IMR-90 (cell line): ENCODE data around the gene PAM16. TPM values are rescaled to one million over a fixed set of nuclear protein-coding genes. Genes with fewer than 3 reads are reported as not detected.

Experiments
- ATAC-seq: fragments of 200-7000 bp; cut with Tn5 transposase; 2 replicates; pipeline ENCODE4 v1.9.1; 2020; ENCODE audit warnings: low read depth, mild to moderate bottlenecking, moderate library complexity
- BruUV-seq: library from RNA; stranded (reverse); fragments of 400-500 nt; replicated peaks from 2 replicates; lab custom pipeline; 2021; lab: Mats Ljungman, UMichigan
- CTCF ChIA-PET: fragments of 300-600 bp; formaldehyde crosslinking; extraction: SDS; loops from one replicate; lab custom pipeline; 2021; ENCODE audit warnings: antibody characterized with exemption; lab: Yijun Ruan, JAX
- POLR2A ChIA-PET: fragments of 300-600 bp; sonication (Branson Sonifier 250); formaldehyde crosslinking; loops from one replicate; lab custom pipeline; 2022; ENCODE audit warnings: antibody characterized with exemption; ENCODE audit not compliant: unreplicated experiment; lab: Charles Lee
- DNase-seq: peaks from one replicate; pipeline ENCODE4 v3.0.0; 2013
- H2AFZ ChIP-seq: replicated peaks from 2 replicates; pipeline ENCODE3; 2013; ENCODE audit warnings: low read length, mild to moderate bottlenecking; ENCODE audit not compliant: poor library complexity
- H2AK5ac ChIP-seq: 2 replicates; pipeline ENCODE4 v1.6.1; 2013; ENCODE audit warnings: low read depth, low read length, inconsistent platforms
- H2AK9ac ChIP-seq: replicated peaks from 2 replicates; pipeline ENCODE3; 2013; ENCODE audit warnings: mild to moderate bottlenecking, low read depth, low read length, moderate library complexity; ENCODE audit not compliant: poor library complexity
- H2BK120ac ChIP-seq: 2 replicates; pipeline ENCODE4 v1.6.1; 2013; ENCODE audit warnings: low read depth, low read length, inconsistent platforms
- H2BK15ac ChIP-seq: 3 replicates; pipeline ENCODE4 v1.6.1; 2013; ENCODE audit warnings: low read depth, low read length, inconsistent platforms
- H2BK20ac ChIP-seq: 2 replicates; pipeline ENCODE4 v1.6.1; 2013; ENCODE audit warnings: low read depth, mild to moderate bottlenecking, inconsistent platforms, low read length, moderate library complexity
- H2BK5ac ChIP-seq: 2 replicates; pipeline ENCODE4 v1.6.1; 2013; ENCODE audit warnings: mild to moderate bottlenecking, low read depth, low read length, inconsistent platforms; ENCODE audit not compliant: poor library complexity, severe bottlenecking
- H3K14ac ChIP-seq: replicated peaks from 2 replicates; pipeline ENCODE4 v1.6.1; 2013; ENCODE audit warnings: low read depth, low read length, inconsistent platforms
- H3K18ac ChIP-seq: 2 replicates; pipeline ENCODE4 v1.6.1; 2013; ENCODE audit warnings: low read depth, low read length, control low read depth
- H3K23ac ChIP-seq: 2 replicates; pipeline ENCODE4 v1.6.1; 2013; ENCODE audit warnings: low read depth, low read length, inconsistent platforms
- H3K27ac ChIP-seq: 2 replicates; pipeline ENCODE4 v1.5.1; 2013; ENCODE audit warnings: mild to moderate bottlenecking, control low read depth, low read length; ENCODE audit not compliant: insufficient read depth
- H3K27me3 ChIP-seq: 2 replicates; pipeline ENCODE4 v1.6.1; 2013; ENCODE audit warnings: low read length; ENCODE audit not compliant: control insufficient read depth, insufficient read depth
- H3K36me3 ChIP-seq: 2 replicates; pipeline ENCODE4 v1.6.1; 2013; ENCODE audit warnings: low read length, mixed read lengths; ENCODE audit not compliant: control insufficient read depth, insufficient read depth
- H3K4ac ChIP-seq: 2 replicates; pipeline ENCODE4 v1.6.1; 2013; ENCODE audit warnings: low read depth, low read length, inconsistent platforms
- H3K4me1 ChIP-seq: 2 replicates; pipeline ENCODE4 v1.6.1; 2013; ENCODE audit warnings: low read length, mixed read lengths; ENCODE audit not compliant: control insufficient read depth, insufficient read depth
- H3K4me2 ChIP-seq: 2 replicates; pipeline ENCODE4 v1.6.1; 2013; ENCODE audit warnings: low read depth, mild to moderate bottlenecking, control low read depth, low read length, moderate library complexity
- H3K4me3 ChIP-seq: 2 replicates; pipeline ENCODE4 v1.5.1; 2013; ENCODE audit warnings: low read depth, mild to moderate bottlenecking, control low read depth, low read length, moderate library complexity; ENCODE audit not compliant: insufficient read depth
- H3K56ac ChIP-seq: 2 replicates; pipeline ENCODE4 v1.6.1; 2013; ENCODE audit warnings: low read length, inconsistent platforms; ENCODE audit not compliant: insufficient read depth; ENCODE audit errors: extremely low read depth
- H3K79me1 ChIP-seq, 2 experiments: 2 replicates each; pipeline ENCODE4 v1.6.1; 2013; ENCODE audit warnings: low read length in 2 of 2, inconsistent platforms in 1 of 2, low read depth in 1 of 2
- H3K9ac ChIP-seq: 2 replicates; pipeline ENCODE4 v1.6.1; 2013; ENCODE audit warnings: low read depth, low read length, control low read depth
- H3K9me1 ChIP-seq: 2 replicates; pipeline ENCODE4 v1.6.1; 2013; ENCODE audit warnings: low read length, inconsistent platforms; ENCODE audit not compliant: insufficient read depth
- H3K9me3 ChIP-seq: 2 replicates; pipeline ENCODE4 v1.6.1; 2013; ENCODE audit warnings: low read length; ENCODE audit not compliant: control insufficient read depth, insufficient read depth
- H4K20me1 ChIP-seq: 2 replicates; pipeline ENCODE4 v1.6.1; 2013; ENCODE audit warnings: low read length, inconsistent platforms; ENCODE audit not compliant: insufficient read depth
- H4K5ac ChIP-seq: 2 replicates; pipeline ENCODE4 v1.6.1; 2013; ENCODE audit warnings: mild to moderate bottlenecking, low read depth, low read length, control low read depth
- H4K8ac ChIP-seq, 2 experiments: 2 replicates each; pipeline ENCODE4 v1.6.1; 2013; ENCODE audit warnings: low read depth in 2 of 2, low read length in 2 of 2, control low read depth in 1 of 2, inconsistent platforms in 1 of 2
- H4K91ac ChIP-seq: 2 replicates; pipeline ENCODE4 v1.6.1; 2013; ENCODE audit warnings: low read depth, low read length, inconsistent platforms; ENCODE audit not compliant: insufficient read depth
- BHLHE40 ChIP-seq: fragments of 150-350 bp; IDR thresholded peaks from 2 replicates; pipeline ENCODE4 v1.6.1; 2016; ENCODE audit warnings: mild to moderate bottlenecking, low read depth, low read length
- ELK1 ChIP-seq: fragments of 150-350 bp; IDR thresholded peaks from 2 replicates; pipeline ENCODE4 v1.6.1; 2016; ENCODE audit warnings: low read depth, mild to moderate bottlenecking, low read length, moderate library complexity, borderline replicate concordance
- FOS ChIP-seq: fragments of 150-350 bp; IDR thresholded peaks from 2 replicates; pipeline ENCODE4 v1.6.1; 2016; ENCODE audit warnings: low read depth, low read length
- MAZ ChIP-seq: IDR thresholded peaks from 2 replicates; pipeline ENCODE4 v1.6.1; 2012; ENCODE audit warnings: low read depth, mild to moderate bottlenecking, low read length, improper control_type of control experiment, moderate library complexity, borderline replicate concordance
- MXI1 ChIP-seq: IDR thresholded peaks from 2 replicates; pipeline ENCODE4 v1.6.1; 2012; ENCODE audit warnings: low read depth, mild to moderate bottlenecking, low read length, moderate library complexity, borderline replicate concordance
- RCOR1 ChIP-seq: IDR thresholded peaks from 2 replicates; pipeline ENCODE4 v1.6.1; 2012; ENCODE audit warnings: mild to moderate bottlenecking, low read length, improper control_type of control experiment; ENCODE audit not compliant: insufficient replicate concordance
- RFX5 ChIP-seq: IDR thresholded peaks from 2 replicates; pipeline ENCODE4 v1.8.0; 2012; ENCODE audit warnings: low read depth, mild to moderate bottlenecking, low read length, moderate library complexity
- USF2 ChIP-seq: fragments of 150-350 bp; IDR thresholded peaks from 2 replicates; pipeline ENCODE4 v1.6.1; 2017; ENCODE audit warnings: mild to moderate bottlenecking, antibody characterized with exemption, low read length, low read depth
- WGBS, 2 experiments: methylation state at CpG; one replicate each; pipeline versions ENCODE4 v1.1.5 to v1.1.7; 2013; ENCODE audit warnings: missing lambda C conversion rate in 2 of 2; ENCODE audit not compliant: insufficient read length in 1 of 2; ENCODE audit errors: extremely low coverage in 2 of 2; 5-methylcytosine and 5-hydroxymethylcytosine counted together
- dilution Hi-C: fragments of 300-500 bp; cut with HindIII; formaldehyde crosslinking; loops from one replicate; pipeline ENCODE4 v1.14.3; 2018; ENCODE audit warnings: low sequenced_read_pairs; ENCODE audit not compliant: unreplicated experiment
- in situ Hi-C: fragments of 300-500 bp; cut with MboI; formaldehyde crosslinking; loops from 3 replicates; pipeline ENCODE4 v1.14.3; 2019; ENCODE audit warnings: low sequenced_read_pairs, inconsistent platforms, mixed read lengths
- intact Hi-C: fragments of 100-400 bp; cut with micrococcal nuclease; formaldehyde crosslinking; loops from 2 replicates; pipeline ENCODE4 v1.10.0; 2022
- polyA plus RNA-seq, 3 experiments: library from polyadenylated mRNA; depleted of rRNA; stranded (reverse); fragments of >200 nt; gene quantifications; 2 replicates each; pipeline ENCODE4 v1.2.3, GENCODE V29; 2012; ENCODE audit warnings: low replicate concordance in 1 of 3
- total RNA-seq: library from RNA; depleted of rRNA; stranded (reverse); fragments of >200 nt; gene quantifications from 2 replicates; pipeline ENCODE4 v1.2.3, GENCODE V29; 2012

Gene PAM16
- total and polyA plus RNA-seq, 2 of the 4 experiments (the other 2 are of a cell fraction) = 17.9 to 48.4 TPM

GRCh38 chr16:4307215-4308037 lies 43.7 kb downstream of the PAM16 start:
- peak overlapping the region; percentile 99 for H4K91ac ChIP-seq
- no peaks in the 10 kb centered on the region for H3K27me3 ChIP-seq
- H2AK9ac ChIP-seq = peak overlapping the region; percentile 100
- CTCF ChIA-PET = interaction anchor here (1.1 kb wide), 1 partner anchor 23 kb away, joined by 8 read pairs; no protein-coding TSS in a partner anchor
- peak overlapping the region; percentile 77 for H2BK20ac ChIP-seq
- H3K27ac ChIP-seq = peak overlapping the region; percentile 87
- H3K79me1 ChIP-seq = peaks cover 9 to 32% of the 10 kb centered on the region in 2 experiments; a peak in 3 of 4 replicates
- H2AFZ ChIP-seq = peak overlapping the region; percentile 96
- H3K18ac ChIP-seq = peak overlapping the region; percentile 84
- peak overlapping the region; percentile 94 for H2BK120ac ChIP-seq
- H3K9me3 ChIP-seq = no peaks in the 10 kb centered on the region
- 9% methylated on average over 23 of the region's 68 CpGs; no CpG with 5 or more reads in 1 of the 2 experiments for WGBS, 2 experiments
- no TSS peak for BruUV-seq
- H3K23ac ChIP-seq = peak overlapping the region; percentile 99
- peak overlapping the region; percentile 100 for H3K14ac ChIP-seq
- ATAC-seq (peak; percentile 90), DNase-seq (peak; percentile 94)
- peak overlapping the region; percentile 98 for H2AK5ac ChIP-seq
- H2BK5ac ChIP-seq = peak overlapping the region; percentile 87
- TF ChIP-seq FOS (peak; percentile 16; the same call in 1 of the 2 replicates), MAZ (peak; percentile 93), BHLHE40 (no peak), ELK1 (0 out of 2 replicates have a peak, but pooled peaks have one; percentile 6), RFX5 (no peak), MXI1 (peak; percentile 30; the same call in 1 of the 2 replicates), USF2 (no peak; the same call in 1 of the 2 replicates), RCOR1 (peak; percentile 67)
- intact Hi-C loops = no loop called here
- H3K56ac ChIP-seq = peak overlapping the region; percentile 70
- H3K9me1 ChIP-seq = peaks cover 21% of the 10 kb centered on the region
- peak overlapping the region; percentile 92 for H3K4me2 ChIP-seq
- peak overlapping the region; percentile 100 for H3K4ac ChIP-seq
- H3K9ac ChIP-seq = peak overlapping the region; percentile 68
- in situ Hi-C loops = no loop called here
- H4K20me1 ChIP-seq = no peaks in the 10 kb centered on the region
- H3K36me3 ChIP-seq = no peaks in the 10 kb centered on the region; the same call in 1 of the 2 replicates
- peaks cover 7% of the 10 kb centered on the region for H3K4me1 ChIP-seq
- peak overlapping the region; percentile 77 for H3K4me3 ChIP-seq
- H4K8ac ChIP-seq = peak overlapping the region; percentile 95 to 99
- peak overlapping the region; percentile 90 for H4K5ac ChIP-seq
- H2BK15ac ChIP-seq = peak overlapping the region; percentile 81
- dilution Hi-C loops = no loop called here
- POLR2A ChIA-PET = interaction anchor here (0.7 kb wide), 1 partner anchor 21 kb away, joined by 4 read pairs; no protein-coding TSS in a partner anchor
